Activated B cell treated with CpG ODN at 0.5 μM for 24 hours (primary cell): ENCODE data around the gene SRP54. TPM values are rescaled to one million over a fixed set of nuclear protein-coding genes. Genes with fewer than 3 reads are reported as not detected.
"Not testable (repeated sequence)": the region's sequence is repeated elsewhere in the genome, so short reads cannot be mapped to it uniquely, and the experiment has no call there.

Experiments used
- ATAC-seq: fragments of 200-7000 bp; cut with Tn5 transposase; one replicate; pipeline ENCODE4 v1.10.0; 2021; ENCODE audit warnings: low read depth, mild to moderate bottlenecking, moderate library complexity
- CTCF ChIA-PET: fragments of 350-600 bp; sonication (Branson Sonifier 250); formaldehyde crosslinking; loops from one replicate; lab custom pipeline; 2021; ENCODE audit warnings: antibody characterized with exemption; lab: Charles Lee
- POLR2A ChIA-PET: fragments of 350-600 bp; sonication (Branson Sonifier 250); formaldehyde crosslinking; loops from one replicate; lab custom pipeline; 2021; ENCODE audit warnings: antibody characterized with exemption; lab: Charles Lee
- DNase-seq: peaks from one replicate; pipeline ENCODE4 v3.0.0; 2022
- H3K27ac Mint-ChIP-seq: one replicate; pipeline ENCODE4 v1.8.0; 2020; ENCODE audit warnings: mixed read lengths
- H3K27me3 Mint-ChIP-seq: one replicate; pipeline ENCODE4 v1.8.0; 2021; ENCODE audit warnings: mixed read lengths
- H3K36me3 Mint-ChIP-seq: one replicate; pipeline ENCODE4 v1.8.0; 2021; ENCODE audit warnings: low read depth, mixed read lengths
- H3K4me1 Mint-ChIP-seq: one replicate; pipeline ENCODE4 v1.8.0; 2021; ENCODE audit warnings: mixed read lengths
- H3K4me3 Mint-ChIP-seq: one replicate; pipeline ENCODE4 v1.8.0; 2020; ENCODE audit warnings: mild to moderate bottlenecking, mixed read lengths
- H3K9me3 Mint-ChIP-seq: one replicate; pipeline ENCODE4 v1.8.0; 2020; ENCODE audit warnings: mixed read lengths
- CTCF ChIP-seq: fragments of 200-600 bp; IDR thresholded peaks from one replicate; pipeline ENCODE4 v1.8.0; 2022; ENCODE audit warnings: antibody characterized with exemption, mild to moderate bottlenecking
- intact Hi-C: fragments of 100-400 bp; cut with micrococcal nuclease; formaldehyde crosslinking; loops from one replicate; pipeline ENCODE4 v1.15.1; 2024
- total RNA-seq: library from RNA; stranded (reverse); gene quantifications from 2 replicates; pipeline ENCODE4 v1.2.3, GENCODE V29; 2022

Gene SRP54
- total RNA-seq, 1 donor from 2014 or later: 54.7 TPM

GRCh38 chr14:35032562-35032961, 49.8 kb downstream of the SRP54 start:
- ChIA-PET POLR2A (interaction anchor here (1.4 kb wide), 1 partner anchor 14 kb away, joined by 4 read pairs; the partner anchor contains the start of gene FAM177A1), CTCF (interaction anchor here (1.6 kb wide), 1 partner anchor 14 kb away, joined by 4 read pairs; the partner anchor contains the start of gene FAM177A1)
- Mint-ChIP-seq H3K4me3 (no peak overlapping the region), H3K27ac (no peak overlapping the region), H3K4me1 (no peaks in the 10 kb centered on the region), H3K9me3 (peaks cover 14% of the 10 kb centered on the region), H3K36me3 (peaks cover 56% of the 10 kb centered on the region), H3K27me3 (no peaks in the 10 kb centered on the region)
- ATAC-seq (no peak), DNase-seq (no peak)
- TF ChIP-seq CTCF: no peak
- intact Hi-C loops: no loop called here

- H3K4me1 Mint-ChIP-seq: no peaks in the 10 kb centered on the region
- H3K27me3 Mint-ChIP-seq: no peaks in the 10 kb centered on the region
- H3K9me3 Mint-ChIP-seq: peaks cover 14% of the 10 kb centered on the region
- TF ChIP-seq CTCF: no peak
- H3K4me3 Mint-ChIP-seq: no peak overlapping the region
- ChIA-PET POLR2A (no interaction called here), CTCF (no interaction called here)
- H3K27ac Mint-ChIP-seq: no peak overlapping the region
- DNase-seq (no peak), ATAC-seq (no peak)
- peaks cover 40% of the 10 kb centered on the region for H3K36me3 Mint-ChIP-seq
- intact Hi-C loops: no loop called here
Observed at GRCh38 chr14:35034440-35034833, 51.6 kb downstream of the SRP54 start.

- ATAC-seq: peak; percentile 45
- H3K4me3 Mint-ChIP-seq, CTCF ChIA-PET, H3K27me3 Mint-ChIP-seq, H3K4me1 Mint-ChIP-seq, DNase-seq, intact Hi-C loops, H3K27ac Mint-ChIP-seq: not testable (repeated sequence)
- H3K9me3 Mint-ChIP-seq: peaks cover 14% of the 10 kb centered on the region
- POLR2A ChIA-PET: interaction anchor here (0.6 kb wide), 1 partner anchor 316 kb away, joined by 3 read pairs; no protein-coding TSS in a partner anchor
- peaks cover 36% of the 10 kb centered on the region for H3K36me3 Mint-ChIP-seq
Observed at GRCh38 chr14:35034944-35035554, 52.3 kb downstream of the SRP54 start.

- DNase-seq, ATAC-seq, POLR2A ChIA-PET, CTCF ChIA-PET, H3K27me3 Mint-ChIP-seq, H3K4me1 Mint-ChIP-seq, intact Hi-C loops, H3K4me3 Mint-ChIP-seq, H3K27ac Mint-ChIP-seq: not testable (repeated sequence)
- Mint-ChIP-seq H3K9me3 (peaks cover 14% of the 10 kb centered on the region), H3K36me3 (peaks cover 17% of the 10 kb centered on the region)
Observed at GRCh38 chr14:35038312-35038711, 55.5 kb downstream of the SRP54 start.

GRCh38 chr14:35042632-35043031, 59.8 kb downstream of the SRP54 start:
- Mint-ChIP-seq H3K4me3 (no peak overlapping the region), H3K9me3 (no peaks in the 10 kb centered on the region), H3K27ac (no peak overlapping the region), H3K4me1 (peaks cover 21% of the 10 kb centered on the region), H3K36me3 (peaks cover 3% of the 10 kb centered on the region), H3K27me3 (no peaks in the 10 kb centered on the region)
- no peak for TF ChIP-seq CTCF
- intact Hi-C loops: loop anchor here (10.0 kb wide), 1 partner anchor 492 kb away; the partner anchor contains the start of gene INSM2
- ChIA-PET CTCF (no interaction called here), POLR2A (no interaction called here)
- DNase-seq (no peak), ATAC-seq (no peak)

- Mint-ChIP-seq H3K4me1 (peaks cover 26% of the 10 kb centered on the region), H3K27me3 (no peaks in the 10 kb centered on the region), H3K27ac (no peak overlapping the region), H3K4me3 (no peak overlapping the region), H3K9me3 (no peaks in the 10 kb centered on the region), H3K36me3 (peaks cover 7% of the 10 kb centered on the region)
- no peak for TF ChIP-seq CTCF
- DNase-seq (no peak), ATAC-seq (no peak)
- intact Hi-C loops: loop anchor here (10.0 kb wide), 1 partner anchor 492 kb away; the partner anchor contains the start of gene INSM2
- POLR2A ChIA-PET: no interaction called here
- CTCF ChIA-PET: no interaction called here
Observed at GRCh38 chr14:35043046-35043445, 60.3 kb downstream of the SRP54 start.
